GM18502 (cell line): ENCODE measurements around the gene RADIL.
A peak's percentile ranks its signal among the peaks of the same experiment; 100 is the strongest.

Experiments used
- ATAC-seq: cut with Tn5 transposase; IDR thresholded peaks from one replicate; pipeline ENCODE4 v1.9.1; 2021; ENCODE audit warnings: mild to moderate bottlenecking; ENCODE audit not compliant: unreplicated experiment, poor library complexity

The RADIL gene

DNA sequence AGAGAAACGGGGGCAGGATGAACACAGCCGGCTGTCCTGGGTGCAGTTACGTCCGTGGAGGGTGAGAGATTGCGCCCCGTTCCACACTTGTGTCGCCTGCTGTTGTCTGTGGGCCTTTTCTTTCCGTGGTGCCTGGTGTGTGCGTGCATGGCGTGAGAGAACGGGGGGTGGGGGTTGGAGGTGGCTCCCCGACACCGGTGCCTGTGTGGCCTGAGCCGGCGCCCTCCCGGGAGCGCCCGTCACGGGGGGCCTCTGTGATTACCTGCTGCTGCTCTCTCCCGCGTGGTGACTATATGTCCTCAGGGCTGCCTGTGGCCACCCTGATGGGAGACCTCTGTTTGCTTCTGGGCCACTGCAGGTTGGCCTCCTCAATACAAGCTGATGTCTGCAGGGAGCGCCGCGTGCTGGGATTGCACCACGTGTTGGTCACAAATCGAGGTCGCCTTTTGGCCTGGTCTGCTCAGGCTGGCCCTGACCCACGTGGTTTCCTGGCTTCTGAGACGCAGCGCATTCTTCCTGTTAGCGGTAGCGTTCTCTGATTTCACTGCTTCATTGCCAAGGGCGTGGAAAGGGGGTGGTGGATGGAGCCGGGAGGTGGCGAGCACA lies 119.0 kb downstream of the RADIL start:
- ATAC-seq = no peak

DNA sequence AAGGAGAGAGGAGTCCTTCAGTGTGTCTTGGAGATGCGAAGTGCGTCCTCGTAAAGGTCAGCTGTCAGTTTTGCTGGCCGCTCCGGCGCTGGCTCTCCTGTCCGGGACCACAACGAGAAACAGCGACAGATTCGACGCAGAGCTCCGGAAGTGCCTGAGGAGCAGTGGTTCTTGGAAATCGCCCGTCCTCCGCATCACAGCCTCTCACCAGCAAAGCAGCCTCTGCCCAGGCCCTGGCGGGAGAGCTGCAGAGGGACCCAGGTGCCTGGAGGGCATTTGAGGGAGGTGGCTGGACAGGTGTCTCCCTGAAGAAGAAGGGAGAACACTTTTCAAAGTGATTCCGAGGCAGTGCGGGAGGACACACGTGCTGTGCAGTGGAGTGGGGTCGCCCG lies 119.7 kb downstream of the RADIL start:
- ATAC-seq = no peak

DNA sequence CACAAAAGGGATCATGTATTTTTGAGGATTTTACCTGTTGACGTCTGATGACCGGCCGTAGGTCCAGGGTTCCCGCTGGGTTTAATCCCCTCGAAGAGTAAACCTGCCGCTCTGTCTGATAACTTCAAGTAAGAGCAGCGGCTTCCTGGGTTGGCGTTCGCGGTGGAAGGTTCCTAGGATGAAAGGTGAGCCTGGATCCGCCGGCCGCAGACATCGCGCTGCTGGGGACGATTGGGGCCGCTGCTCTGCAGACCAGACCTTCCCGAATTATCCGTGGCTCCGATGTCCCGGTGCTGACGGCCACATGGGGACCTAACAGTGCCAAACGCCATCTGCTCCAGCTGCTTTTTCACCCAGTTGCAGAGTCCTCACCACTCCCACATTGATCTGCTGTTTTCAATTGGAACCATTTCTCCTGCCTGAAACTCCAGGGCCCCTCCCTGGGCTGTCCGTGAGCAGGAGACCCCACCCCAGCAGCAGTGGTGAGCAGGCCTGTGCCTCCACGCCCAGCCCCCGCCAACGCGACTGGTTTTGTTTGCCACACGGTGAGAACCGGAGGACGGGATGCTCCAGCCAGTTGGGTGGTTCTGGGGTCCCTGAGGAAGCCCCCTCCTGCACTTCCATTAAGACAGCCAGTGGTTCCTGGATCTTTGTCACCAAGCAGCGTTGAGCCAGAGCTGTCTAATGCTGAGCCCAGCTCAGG lies 120.3 kb downstream of the RADIL start:
- no peak for ATAC-seq

GRCh38 chr7:4762121-4763055 lies 121.1 kb downstream of the RADIL start:
- ATAC-seq = no peak

GRCh38 chr7:4760952-4761351 lies 122.6 kb downstream of the RADIL start:
- ATAC-seq = no peak

DNA sequence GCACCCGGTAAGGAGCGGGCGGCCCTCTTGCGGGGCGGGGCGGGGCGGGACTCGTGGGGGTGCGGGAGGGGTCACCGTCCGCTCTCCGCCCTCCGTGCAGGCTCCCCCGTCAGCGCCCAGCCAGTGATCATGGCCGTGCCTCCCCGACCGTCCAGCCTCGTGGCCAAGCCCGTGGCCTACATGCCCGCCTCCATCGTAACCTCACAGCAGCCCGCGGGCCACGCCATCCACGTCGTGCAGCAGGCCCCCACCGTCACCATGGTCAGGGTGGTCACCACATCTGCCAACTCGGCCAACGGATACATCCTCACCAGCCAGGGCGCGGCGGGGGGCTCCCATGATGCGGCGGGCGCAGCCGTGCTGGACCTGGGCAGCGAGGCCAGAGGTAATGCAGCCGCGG lies 124.3 kb downstream of the RADIL start:
- ATAC-seq = no peak

DNA sequence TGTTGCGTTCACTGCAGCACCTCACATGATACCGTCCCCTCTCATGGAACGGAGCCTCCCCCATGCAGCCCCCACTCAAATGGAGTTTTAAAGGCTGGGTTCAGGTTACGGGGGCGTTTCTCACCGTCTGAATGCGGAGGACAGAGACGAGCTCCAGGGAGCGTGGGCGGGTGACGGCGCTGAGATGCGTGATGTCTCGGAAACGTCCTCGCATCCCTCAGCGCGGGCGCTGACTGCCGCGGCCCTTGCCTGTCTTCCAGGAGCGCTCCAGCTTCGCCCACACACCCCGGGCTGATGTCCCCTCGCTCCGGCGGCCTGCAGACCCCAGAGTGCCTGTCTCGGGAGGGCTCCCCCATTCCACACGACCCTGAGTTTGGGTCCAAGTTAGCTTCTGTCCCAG lies 124.7 kb downstream of the RADIL start:
- no peak for ATAC-seq

- no peak for ATAC-seq
These were observed 125.4 kb downstream of the RADIL start for GRCh38 chr7:4758111-4758510.

DNA sequence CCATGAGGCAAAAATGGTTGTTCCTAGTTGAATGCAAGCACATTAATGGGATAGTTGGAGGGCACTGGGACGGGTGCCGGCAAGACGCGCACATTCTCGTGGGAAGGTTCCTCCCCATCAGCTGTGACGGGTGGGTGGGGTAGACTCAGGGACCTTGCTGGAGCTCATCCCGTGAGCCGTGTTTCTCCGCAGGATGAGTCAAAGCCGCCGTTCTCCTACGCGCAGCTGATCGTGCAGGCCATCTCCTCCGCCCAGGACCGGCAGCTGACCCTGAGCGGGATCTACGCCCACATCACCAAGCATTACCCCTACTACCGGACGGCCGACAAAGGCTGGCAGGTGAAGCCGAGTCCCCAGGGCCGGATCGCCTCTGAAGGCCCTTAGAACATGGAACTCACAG lies 128.5 kb downstream of the RADIL start:
- no peak for ATAC-seq

DNA sequence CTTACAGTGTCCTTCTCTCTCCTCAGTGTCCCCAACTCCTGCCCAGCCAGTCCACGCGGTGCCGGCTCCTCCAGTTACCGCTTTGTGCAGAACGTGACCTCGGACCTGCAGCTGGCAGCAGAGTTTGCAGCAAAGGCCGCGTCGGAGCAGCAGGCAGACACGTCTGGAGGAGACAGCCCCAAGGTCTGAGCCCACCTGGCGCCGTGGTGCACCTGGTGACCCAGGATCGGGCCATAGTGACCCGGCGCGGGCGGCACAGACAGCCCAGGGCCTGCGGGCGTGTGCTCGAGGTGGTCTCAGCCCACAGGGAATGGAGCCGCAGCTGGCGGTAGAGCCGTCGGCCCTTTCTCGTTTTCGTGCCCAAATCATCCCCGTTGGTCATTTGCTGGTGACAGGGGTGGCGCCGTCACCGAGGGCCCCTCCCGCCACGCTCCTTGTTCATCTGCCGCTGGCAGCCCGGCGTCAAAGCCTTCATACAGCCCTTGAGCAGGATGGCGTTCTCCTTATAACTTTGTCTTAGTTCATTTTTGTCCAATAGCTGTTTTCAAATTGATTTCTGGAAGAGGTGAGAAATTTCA lies 129.0 kb downstream of the RADIL start:
- no peak for ATAC-seq

GRCh38 chr7:4753598-4754432 lies 129.7 kb downstream of the RADIL start:
- peak; percentile 93 for ATAC-seq

- ATAC-seq = no peak
These were observed 132.0 kb downstream of the RADIL start for GRCh38 chr7:4751398-4751947.

- ATAC-seq = no peak
These were observed 133.7 kb downstream of the RADIL start for GRCh38 chr7:4749798-4750197.

GRCh38 chr7:4749363-4749762 lies 134.2 kb downstream of the RADIL start:
- ATAC-seq = no peak
